Islet precursor cell (in vitro differentiated cells): ENCODE results near the gene SMARCB1.

Experiments
- DNase-seq: peaks from one replicate; pipeline ENCODE4 v3.0.0-alpha.2; 2018

The SMARCB1 gene

DNA sequence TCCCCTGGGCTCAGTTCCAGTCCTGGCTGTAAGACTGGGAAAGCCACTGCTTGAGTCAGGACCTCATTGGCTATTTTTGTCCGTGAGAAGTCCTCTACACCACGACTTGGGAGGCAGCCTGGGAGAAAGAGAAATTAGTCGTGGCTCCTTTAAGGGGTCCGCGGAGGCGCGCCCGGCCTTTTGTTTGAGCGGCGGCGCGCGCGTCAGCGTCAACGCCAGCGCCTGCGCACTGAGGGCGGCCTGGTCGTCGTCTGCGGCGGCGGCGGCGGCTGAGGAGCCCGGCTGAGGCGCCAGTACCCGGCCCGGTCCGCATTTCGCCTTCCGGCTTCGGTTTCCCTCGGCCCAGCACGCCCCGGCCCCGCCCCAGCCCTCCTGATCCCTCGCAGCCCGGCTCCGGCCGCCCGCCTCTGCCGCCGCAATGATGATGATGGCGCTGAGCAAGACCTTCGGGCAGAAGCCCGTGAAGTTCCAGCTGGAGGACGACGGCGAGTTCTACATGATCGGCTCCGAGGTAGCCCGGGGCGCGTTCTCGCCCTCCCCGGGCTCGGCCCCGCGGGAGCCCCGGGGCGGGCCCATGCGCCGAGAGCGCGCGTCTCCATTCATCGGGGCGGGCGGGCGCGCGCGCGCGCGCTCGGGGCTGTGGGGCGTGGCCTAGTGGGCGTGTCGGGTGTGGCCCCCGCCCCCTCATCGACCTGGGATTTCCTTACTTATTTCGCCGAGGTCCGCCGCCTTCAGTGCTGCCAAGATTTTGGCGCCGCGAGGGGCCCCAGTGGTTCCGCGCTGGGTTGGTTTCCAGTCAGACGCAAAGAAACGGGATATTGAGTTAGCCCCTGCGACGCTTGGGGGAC is at the start of gene SMARCB1:
Gene SMARCB1 (plus strand): TSS at position 215 of the 848 bp plus-strand sequence. CDS start 204 bp downstream, at position 419.
- peak; percentile 92 for DNase-seq

DNA sequence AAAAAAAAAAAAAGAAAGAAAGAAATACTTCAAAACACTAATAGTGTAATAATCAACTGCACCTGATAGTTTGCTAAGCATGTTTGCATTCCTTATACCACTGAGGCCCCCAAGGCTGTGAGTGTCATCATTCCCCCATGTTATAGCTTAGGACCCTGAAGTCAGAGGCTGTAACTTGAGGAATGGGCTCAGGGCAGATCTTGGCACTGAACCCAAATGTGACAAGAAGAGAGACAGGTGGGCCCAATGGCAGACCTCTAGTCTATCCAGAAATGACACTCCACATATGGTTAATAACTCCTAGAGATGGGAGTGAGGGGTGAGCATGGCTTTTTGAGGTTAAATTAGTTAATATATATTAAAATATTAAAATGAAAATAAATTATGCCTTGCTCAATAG is 49.1 kb upstream of the SMARCB1 start:
- DNase-seq: no peak

DNA sequence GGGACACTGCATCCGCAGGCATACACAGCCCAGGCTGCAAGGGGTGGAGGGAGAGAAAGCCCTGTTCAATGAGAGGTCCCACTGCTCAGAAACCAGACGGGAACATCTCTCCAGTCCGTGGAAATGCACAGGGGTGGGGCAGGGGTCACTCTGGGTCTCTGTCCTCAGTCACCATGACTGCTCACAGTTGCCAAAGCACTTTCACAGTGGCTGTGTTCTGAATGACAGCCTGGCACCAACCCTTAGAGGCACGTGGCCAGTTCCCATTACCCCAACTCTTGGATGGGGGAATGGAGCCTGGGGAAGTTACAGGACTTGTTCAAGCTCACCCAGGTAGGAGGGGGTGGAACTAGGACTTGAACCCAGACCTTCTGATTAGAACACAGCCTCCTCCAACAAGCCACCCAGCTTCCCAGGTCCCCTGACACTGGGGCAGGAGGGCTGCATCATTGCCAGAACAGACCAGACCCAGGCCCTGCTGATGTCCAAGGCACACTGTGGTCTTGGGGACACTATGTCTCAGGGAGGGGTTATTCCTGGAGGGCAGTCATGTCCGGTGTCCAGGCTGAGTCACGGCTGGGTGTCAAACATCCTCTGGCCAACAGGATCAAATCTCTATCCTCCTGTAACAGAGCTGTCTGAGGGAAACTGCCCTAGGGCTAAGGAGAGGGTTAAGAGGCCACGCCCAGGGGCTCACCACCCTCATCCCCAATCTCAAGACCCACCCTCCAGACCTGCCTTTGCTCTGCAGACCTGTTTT is 44.1 kb upstream of the SMARCB1 start:
- DNase-seq: no peak

DNA sequence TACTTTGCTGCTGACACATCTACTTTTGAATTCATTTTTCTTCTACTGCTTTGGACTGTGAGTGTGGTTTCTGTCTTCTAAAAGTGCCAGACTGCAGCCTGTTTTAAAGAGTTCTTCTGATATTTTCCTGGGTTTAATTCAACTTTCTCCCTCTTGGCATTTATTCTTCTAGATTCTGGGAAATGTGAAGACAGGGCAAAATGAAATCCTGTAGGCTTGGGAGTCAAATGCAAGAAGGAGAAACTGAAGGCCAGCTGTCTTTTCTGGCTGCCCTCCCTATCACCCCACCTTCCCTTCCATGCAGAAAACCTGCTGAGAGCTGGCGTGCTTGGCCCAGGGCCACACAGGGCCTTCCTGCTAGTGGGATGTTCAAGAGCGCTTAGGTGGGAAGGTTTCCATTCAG is 43.5 kb upstream of the SMARCB1 start:
- DNase-seq: no peak

DNA sequence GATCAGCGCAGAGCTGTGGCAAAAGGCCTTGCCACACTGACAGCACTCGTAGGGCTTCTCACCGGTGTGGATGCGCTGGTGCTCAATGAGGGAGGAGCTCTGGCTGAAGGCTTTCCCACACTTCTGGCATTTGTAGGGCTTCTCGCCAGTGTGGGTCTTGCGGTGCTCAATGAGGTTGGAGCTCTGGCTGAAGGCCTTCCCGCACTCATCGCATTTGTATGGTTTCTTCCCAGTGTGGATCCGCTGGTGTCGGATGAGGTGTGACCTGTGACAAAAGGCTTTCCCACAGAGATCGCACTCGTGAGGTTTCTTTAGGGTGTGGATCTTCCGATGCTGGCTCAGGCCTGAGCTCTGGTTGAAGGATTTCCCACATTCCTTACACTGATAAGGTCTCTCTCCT is 42.8 kb upstream of the SMARCB1 start:
- no peak for DNase-seq

DNA sequence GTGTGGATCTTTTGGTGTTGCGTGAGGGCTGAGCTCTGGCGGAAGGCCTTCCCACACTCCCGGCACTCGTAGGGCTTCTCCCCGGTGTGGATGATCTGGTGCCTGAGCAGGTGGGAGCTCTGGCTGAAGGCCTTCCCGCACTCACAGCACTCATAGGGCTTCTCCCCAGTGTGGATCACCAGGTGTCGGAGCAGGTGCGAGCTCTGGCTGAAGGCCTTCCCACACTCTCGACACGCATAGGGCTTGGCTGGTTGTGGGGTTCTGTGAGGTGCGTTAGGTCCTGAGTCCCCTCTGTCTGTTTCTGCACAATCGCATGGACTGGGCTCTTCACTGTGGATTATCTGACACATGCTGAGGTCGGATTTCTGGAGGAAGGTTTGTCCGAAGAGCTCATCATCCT is 42.3 kb upstream of the SMARCB1 start:
- DNase-seq: no peak

DNA sequence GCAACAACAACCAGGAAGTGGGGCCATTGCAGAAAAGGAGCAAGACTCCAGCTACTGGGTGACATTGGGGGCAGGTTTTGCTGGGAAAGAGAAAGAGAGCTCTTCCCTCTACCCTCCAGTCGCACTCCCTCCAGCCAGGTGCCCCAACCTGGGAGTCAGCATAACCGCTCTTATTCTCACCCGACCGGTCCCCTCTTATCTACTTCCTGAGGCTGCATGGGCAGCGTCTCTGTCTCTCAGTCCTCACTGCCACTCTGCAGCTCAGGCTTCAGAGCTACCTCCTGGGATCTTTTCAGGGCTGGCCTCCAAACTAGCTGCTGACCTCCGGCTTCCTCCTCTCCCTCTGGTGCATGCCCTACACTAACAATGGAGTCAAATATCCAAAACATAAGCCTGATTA is 41.0 kb upstream of the SMARCB1 start:
- no peak for DNase-seq

DNA sequence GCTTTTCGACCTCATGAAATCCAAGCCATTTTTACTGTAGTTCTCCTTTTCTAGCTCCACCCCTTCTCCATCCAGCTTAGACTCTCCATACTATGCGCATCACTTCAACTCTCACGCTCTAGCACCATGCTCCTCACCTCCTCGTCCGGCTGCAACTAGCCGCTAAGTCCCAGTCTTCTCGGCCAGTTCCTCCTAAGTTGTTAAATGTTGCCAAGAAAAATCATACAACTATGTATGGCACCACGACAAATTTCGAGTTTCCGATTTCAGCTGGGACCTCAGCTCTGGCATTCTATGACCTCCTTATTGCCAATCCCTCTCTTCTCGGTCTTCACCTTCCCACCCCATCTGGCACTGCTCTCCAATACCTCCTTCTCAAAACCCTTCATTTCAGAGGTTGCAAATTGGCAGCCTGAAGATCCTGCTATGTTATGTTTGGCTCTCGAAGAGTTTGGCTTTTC is 36.9 kb upstream of the SMARCB1 start:
- DNase-seq: no peak

DNA sequence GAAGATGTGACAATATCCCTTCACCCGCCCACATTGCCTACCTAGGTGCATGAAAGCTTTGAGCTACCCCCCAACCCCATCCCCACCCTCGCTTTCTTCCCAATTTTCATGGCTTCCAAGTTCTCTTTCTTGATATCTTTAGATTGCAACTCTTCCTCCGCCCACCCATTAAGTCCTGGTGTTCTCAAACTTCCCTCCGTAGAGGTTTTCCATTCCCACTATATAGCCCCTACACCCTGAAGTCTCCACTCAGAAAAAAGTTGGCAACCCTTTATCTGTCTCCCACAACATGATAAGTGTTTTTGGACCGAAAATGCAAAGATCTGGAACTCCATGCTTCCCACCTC is 36.4 kb upstream of the SMARCB1 start:
- DNase-seq: no peak

DNA sequence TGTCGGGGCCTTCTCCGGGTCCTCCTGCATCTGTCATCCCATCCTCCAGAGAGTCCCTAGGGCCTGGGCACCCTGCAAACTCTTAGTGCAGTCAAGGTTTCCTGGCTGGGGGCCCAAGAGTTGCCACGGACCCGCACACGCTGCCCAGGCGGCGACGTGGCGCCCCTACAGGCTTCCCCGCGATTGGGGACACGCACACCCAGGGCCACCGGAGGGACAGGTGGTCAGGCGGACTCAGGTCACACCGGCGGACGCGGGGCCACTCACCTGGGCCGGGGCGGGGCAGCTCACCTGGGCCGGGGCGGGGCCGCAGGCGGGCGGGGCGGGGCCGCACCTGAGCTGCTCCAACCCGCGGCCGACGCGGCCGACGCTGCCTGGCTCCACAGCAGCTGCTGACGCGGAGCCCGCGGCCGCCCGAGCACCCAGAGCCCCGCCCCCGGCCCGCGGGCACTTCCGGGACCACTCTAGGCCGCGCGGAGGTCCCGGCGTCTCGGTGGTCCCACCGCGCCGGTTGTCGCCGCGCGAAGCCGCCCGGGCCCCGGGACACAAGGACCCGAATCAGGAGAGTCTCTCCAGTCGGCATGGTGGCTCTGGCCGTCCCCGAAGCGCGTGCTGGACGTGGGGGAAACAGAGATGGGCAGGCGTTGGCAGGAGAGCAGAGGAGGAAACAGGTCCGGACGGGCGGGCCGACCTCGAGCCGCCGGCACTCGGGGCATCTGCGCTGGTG is 35.9 kb upstream of the SMARCB1 start, which contains the start of gene ZNF70:
Gene ZNF70 (minus strand): TSS at position 399 of the 727 bp plus-strand sequence. CDS start 5,972 bp downstream, outside the sequence.
- peak; percentile 93 for DNase-seq

DNA sequence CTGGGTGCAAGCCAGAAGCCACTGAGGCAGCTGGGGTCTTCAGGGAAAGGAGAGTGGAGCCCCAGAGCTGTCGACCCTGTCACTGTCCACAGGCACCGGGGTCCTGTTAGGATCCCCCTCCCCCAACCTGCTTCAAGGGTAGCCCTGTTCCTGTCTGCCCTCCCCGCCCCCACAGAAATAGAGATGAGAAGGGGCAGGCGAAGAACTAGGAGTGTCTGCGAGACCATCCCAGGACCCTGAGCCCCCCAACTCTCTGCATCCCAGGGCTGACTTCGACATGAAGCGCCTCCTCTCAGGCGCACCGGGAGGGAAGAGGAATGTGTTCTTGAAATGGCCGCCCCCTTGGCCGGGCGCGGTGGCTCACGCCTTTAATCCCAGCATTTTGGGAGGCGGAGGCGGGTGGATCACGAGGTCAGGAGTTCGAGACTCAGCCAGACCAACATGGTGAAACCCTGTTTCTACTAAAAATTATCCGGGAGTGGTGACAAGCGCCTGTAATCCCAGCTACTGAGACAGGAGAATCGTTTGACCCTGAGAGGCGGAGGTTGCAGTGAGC is 35.2 kb upstream of the SMARCB1 start:
- DNase-seq: no peak

DNA sequence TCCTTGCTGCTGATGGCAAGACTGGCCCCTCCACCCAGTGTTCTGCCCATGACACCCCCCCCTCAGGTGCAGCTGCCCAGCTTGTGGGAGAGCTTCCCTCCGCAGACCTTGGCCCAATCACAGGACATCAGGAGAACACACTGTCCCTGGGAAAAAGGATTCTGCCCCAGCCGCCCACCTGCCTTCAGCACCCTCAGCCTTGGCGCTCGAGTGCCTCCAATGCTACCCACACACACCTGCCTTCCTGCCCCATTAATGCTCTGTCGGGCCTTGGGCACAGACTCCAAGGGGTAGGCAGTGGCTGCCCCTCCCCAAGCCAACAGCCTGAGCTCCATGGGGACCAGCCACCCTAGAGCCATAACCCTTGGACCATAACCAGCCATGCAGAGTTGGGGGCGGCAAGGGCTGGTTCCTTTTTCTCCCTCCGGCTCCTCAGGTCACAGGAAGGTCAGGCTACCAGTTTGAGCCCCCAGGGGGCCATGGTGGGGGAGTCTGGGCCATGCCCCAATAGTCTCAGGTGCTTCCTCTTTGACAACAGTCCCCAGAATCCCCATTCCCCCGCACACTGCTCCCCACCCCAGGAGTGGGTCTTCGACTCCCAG is 34.6 kb upstream of the SMARCB1 start:
- DNase-seq: no peak

DNA sequence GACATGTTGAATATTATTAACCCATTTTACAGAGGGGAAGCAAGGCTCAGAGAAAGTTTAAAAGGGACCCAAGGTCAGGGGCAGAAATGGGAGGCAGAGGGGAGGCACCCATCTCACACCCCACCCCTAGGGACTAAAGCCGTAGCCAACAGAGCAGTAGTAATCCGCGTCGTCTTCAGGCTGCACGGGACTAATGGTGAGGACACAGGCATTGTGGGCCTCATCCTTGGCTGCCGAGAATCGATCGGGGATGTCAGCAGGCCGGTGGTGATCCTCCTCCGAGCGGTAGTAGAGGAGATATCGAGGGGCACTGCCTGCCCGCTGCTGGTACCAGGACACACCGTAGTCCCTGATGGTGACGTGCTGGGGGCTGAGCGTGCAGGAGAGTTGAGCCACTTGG is 34.0 kb upstream of the SMARCB1 start:
- no peak for DNase-seq

DNA sequence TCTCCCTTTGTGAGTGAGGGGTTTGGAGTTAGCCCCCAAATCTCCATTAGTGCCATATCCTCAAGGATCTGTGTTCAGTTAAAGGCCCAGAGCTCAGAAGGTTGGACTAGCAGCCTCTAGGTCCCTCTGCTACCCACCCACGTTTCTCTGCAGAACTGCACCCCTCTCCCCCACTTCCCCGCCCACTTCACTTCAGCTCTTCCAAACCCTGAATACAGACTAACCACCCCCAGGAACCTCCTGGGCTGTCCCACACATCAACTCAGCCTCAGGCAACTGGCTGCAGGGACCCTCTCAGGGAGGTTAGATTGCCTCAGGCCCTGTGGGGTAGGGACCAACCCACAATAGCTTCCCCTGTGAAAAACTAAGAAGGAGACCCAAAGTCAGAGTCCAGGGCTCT is 33.4 kb upstream of the SMARCB1 start:
- no peak for DNase-seq

DNA sequence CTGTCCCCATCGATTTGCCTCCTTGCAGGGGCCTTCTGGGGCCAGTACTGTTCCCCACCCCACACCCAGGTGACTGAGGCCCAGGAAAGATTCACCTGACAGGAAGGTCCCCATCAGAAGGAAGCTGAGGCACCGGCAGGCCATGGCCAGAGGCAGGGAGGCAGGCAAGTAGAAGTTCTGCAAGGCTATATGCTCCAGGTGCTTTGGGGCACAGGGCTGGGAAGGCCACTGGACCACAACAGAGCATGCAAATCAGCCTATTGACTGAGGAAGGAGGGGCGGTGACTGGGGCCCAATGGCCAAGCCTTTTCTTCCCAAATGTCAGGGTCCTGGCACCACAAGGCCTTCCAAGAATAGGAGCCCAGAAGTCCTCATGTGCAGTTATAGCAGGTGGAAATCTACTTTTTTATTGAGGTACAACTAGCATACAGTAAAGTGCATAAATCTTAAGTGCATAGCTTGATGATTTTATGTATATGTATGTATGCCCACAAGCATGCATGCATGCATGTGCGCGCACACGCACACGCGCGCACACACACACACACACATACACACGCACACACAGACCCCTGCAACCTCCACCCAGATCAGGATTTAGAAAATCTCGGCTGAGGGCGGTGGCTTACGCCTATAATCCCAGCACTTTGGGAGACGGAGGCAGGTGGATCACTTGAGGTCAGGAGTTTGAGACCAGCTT is 32.4 kb upstream of the SMARCB1 start, which contains the start of gene VPREB3:
Gene VPREB3 (minus strand): TSS at position 206 of the 700 bp plus-strand sequence. CDS start 62 bp downstream, at position 144.
- no peak for DNase-seq

DNA sequence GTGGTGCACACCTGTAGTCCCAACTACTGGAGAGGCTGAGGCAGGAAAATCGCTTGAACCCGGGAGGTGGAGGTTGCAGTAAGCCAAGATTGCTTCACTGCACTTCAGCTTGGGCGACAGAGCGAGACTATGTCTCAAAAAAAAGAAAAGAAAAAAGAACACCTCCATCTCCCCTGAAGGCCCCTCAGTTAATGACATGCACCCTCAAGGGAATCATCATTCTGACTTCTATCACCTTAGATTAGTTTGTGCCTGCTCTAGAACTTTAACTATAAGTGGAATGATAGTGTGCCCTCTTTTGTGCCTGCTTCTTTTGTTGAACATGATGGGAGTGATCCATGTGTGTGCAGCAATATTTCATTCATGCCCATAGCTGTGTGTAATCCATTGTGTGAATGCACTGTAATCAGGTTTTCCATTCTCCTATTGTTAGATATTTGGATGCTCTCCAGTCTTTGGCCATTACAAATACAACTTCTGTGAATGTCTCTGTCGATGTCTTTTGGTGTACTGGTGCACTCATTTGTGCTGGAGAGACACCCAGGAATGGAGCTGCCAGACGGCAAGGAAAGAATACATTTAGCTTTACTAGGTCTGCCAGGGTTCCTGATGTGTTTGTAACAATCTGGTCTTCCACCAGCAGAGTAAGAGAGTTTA is 31.7 kb upstream of the SMARCB1 start:
- no peak for DNase-seq

DNA sequence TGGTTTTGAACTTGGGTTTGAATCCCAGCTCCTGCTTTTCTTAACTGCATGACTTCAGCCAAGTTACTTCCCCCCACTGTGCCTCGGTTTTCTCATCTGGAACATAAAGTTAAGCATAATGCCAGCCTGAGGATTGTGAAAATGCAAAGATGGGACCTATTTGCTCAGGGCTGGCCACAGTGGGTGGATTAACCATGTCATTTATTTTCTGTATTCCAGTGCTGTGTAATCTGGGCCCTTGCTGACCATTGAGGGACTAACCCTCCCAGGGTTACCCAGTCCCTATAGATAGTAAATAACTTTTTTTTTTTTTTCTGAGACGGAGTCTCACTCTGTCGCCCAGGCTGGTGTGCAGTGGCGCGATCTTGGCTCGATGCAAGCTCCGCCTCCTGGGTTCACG is 31.1 kb upstream of the SMARCB1 start:
- DNase-seq: no peak

DNA sequence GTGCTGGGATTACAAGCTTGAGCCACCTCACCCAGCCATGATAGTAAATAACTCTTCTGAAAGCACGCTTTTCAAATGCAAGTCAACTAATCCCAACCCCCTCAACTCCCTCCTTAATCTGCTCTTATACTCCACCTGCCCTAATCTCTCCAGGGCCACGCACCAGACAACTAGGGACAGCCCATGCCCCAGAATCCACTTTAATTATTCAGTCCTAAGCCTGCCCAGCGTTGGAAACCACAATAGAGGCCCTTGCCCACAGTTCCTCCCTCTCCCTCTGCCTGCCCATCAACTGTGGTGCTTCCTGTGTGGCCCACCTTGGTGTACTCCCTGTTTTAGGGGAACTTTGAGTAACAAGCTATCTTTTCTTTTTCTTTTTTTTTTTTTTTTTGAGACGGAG is 29.9 kb upstream of the SMARCB1 start:
- no peak for DNase-seq

DNA sequence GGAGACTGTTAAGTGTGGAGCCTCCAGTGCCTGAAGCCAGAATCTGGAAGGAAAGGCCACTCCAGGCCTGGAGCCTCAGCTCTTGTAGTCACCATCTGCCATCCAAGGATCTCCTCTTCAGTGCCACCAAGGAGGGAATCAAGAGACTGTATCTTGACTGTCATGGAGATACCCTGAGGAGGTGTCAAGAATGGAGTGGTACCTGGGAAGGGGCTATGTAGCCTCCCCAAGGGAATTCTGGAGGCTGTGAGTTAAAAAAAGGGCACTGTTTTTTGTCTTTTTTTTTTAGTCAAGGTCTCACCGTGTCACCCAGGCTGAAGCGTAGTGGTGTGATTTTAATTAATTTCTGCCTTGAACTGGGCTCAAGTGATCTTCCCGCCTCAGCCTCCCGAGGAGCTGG is 27.2 kb upstream of the SMARCB1 start:
- no peak for DNase-seq

DNA sequence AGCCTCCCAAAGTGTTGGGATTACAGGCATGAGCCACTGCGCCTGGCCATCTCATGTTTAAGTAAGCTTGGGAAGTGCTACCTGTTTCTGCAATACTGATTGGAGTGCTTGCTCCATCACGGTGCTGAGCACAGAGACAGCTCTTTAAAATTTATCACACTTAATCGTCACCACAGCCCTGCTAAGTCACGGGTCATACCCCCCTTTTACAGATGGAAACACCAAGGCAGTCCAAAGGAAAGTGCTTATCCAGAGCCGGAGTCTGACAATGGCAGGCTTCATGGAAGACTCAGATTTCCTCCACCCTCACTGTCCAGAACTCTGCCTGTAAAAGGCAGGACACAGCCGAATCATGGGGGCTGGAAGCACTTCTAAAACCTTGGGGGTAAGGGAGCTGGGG is 26.7 kb upstream of the SMARCB1 start:
- DNase-seq: no peak

DNA sequence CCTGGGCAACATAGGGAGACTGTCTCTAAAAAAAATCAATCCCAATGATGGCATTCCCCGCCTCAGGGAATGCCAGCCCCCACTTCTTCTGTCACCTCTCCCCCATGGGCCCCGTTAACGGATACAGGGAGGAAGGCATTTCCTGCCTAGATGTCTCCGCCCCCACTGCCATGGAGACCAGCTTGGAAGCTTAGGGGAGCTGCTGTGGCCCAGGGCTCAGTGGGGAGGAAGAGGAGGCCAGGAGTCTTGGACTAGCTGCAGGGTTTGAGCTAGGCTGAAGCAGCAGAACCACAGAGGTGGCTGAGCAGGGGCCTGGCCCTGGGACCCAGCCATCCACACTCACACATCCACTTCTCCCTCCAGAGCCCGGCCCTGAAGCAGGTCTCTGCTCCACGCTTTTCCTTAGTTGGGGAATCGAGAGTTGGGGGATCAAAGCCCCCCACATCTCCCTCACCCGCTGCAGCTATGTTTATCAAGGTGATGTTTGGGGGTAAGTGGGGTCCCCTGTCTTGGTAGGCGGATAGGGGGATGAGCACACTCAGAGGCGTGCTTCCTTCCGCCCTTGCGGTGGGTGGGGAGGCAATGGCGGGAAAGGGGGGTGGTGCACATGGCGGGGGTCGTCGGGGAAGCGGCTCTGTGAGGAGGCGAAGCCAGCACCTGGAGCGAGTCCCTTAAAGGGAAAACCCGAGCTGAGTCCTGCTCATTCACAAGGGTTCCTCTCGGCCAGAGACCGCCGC is 23.8 kb upstream of the SMARCB1 start, which contains the start of gene C22orf15:
Gene C22orf15 (plus strand): TSS at position 149 of the 737 bp plus-strand sequence. CDS start 317 bp downstream, at position 466.
- no peak for DNase-seq
